HG03175 (cell line): ENCODE results near the gene SEC24B.
"Not testable (repeated sequence)": the region's sequence is repeated elsewhere in the genome, so short reads cannot be mapped to it uniquely, and the experiment has no call there.

Experiments used
- ATAC-seq: cut with Tn5 transposase; IDR thresholded peaks from one replicate; pipeline ENCODE4 v1.9.1; 2021; ENCODE audit warnings: mild to moderate bottlenecking, moderate library complexity; ENCODE audit not compliant: unreplicated experiment

The SEC24B gene

DNA sequence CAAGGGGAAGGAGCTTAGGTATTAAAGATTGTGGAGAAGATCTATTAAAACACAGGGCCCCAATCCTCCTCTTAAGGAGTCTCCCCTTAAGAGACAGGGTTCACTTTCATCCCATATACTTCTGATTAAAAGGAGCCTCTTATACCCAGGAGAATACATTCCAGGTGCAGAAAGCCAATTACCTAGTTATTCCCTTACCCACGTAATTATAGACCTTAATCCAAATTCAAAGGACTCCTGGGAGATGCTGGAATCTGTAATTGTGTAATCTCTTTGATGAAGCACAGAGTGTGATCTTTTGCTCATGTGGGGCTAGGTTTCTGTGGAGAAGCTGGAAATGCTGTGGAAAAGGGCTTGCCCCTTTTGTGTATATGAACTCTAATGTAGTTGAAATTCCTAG, 1.4 kb upstream of the SEC24B start:
- no peak for ATAC-seq

DNA sequence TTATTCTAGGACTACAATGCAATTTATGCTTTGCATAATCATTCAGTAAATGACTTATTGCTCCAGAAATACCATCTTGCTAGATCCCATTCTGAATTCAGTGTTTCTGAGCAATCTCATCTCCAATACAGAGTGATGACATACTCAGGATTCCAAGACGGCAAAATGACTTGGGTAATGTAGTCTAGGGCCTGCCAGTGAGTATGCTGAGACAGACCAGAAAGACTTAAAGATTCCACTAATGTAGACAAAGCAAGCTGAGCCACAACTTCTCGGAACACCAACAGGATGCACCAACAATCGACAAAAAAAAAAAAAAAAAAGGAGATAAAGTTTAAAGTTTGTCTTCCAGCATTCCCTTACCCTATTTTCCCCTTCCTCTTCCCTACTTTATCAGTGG, 919 bp upstream of the SEC24B start:
- ATAC-seq, result no peak

- peak; percentile 43 for ATAC-seq
Observed at GRCh38 chr4:109434007-109434971, 674 bp downstream of the SEC24B start.

DNA sequence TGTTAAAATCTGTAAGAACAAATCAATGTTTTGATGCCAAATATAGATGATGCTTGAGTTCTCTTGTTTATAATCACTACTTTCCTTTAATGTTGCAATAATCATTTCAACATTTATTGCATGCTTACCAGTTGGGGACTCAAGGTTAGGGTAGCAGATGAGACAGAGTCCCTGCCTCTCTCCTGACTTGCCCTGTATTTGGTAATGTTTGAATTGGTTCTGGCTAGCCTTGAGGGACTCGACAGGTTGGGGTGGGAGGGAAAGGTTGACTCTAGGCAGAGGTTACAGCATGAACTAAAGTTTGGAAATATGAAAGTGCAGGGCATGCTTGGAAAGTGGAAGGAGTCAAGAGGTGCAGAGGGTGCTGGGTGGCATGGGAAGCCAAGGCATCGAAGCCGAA, 2.0 kb downstream of the SEC24B start:
- no peak for ATAC-seq

- ATAC-seq, result no peak
Observed at GRCh38 chr4:109436504-109436903, 2.9 kb downstream of the SEC24B start.

- no peak for ATAC-seq
Observed at GRCh38 chr4:109440948-109441347, 7.3 kb downstream of the SEC24B start.

DNA sequence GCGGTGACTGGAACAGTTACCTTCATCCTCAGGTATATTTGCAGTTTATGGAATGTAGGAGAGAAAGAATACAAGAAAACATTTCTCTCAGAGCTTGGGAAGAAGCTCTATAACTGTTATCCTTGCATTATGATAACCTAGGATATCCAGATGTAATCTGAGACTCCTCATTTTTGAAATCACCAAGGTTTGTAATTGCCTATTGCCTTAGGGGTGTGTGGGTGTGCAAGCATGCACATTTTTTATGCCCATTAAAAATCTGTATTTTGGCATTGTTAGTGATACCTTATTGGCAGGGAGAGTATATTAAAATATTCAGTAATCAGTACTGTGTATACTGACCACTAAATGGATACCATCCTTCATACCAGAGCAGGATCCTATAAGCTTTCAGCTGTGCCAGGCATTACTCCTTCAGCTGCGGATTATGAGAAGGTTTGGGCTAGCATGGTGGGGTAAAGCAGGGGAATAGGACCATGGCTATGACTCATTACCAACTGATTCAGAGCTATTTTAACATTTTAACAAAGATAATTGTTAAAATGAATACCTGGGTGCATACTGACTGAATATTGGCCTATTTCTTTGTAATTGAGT, 8.3 kb downstream of the SEC24B start:
- ATAC-seq, result no peak

DNA sequence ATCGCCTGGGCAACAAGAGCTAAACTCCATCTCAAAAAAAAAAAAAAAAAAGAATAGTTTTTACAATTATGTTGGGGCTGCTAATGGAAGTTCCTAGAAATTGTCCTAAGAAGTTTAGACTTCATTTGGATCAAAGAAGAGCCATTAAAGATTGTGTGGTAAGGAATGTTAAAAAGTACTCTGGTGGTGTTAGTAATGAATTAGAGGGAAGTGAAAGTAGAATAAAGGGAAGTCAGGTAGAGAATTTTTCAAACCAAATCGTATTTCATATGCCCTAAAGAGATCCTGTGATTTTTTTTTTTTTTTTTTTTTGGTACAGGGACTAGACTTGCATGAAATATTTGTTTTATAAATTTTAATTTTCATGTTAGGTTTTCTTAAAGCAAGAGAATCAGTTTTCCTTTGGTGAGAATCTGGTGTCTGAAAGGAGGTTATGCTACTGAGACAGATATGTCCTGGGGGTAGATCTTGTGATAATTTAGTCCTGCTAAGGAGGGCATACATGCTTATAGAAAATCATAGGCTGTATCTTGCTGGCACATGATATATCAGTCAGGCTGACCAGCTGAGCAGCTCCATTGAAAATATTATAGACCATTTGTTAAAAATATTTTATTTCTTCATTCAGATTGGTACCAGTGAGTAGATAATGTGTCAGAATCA, 10.7 kb downstream of the SEC24B start:
- ATAC-seq, result peak; percentile 80

DNA sequence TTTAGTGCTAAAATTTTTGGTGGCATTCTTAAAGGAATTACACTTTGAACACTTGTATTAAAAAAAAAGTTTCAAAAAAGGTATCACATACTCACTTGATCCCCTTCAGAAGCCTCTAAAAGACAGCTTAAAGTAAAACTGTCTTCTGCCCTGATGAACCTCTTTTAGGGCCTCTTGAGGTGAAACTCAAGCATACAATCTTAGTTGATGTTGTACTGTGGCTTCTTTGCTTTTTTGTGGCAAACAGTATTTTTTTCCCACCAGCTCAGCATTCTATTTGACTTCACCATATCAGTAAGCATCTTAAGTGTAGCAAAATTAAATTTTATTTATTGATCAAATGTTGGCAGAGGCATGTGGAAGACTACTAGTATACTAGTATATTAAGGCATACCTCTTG, 13.7 kb downstream of the SEC24B start:
- ATAC-seq, result no peak

DNA sequence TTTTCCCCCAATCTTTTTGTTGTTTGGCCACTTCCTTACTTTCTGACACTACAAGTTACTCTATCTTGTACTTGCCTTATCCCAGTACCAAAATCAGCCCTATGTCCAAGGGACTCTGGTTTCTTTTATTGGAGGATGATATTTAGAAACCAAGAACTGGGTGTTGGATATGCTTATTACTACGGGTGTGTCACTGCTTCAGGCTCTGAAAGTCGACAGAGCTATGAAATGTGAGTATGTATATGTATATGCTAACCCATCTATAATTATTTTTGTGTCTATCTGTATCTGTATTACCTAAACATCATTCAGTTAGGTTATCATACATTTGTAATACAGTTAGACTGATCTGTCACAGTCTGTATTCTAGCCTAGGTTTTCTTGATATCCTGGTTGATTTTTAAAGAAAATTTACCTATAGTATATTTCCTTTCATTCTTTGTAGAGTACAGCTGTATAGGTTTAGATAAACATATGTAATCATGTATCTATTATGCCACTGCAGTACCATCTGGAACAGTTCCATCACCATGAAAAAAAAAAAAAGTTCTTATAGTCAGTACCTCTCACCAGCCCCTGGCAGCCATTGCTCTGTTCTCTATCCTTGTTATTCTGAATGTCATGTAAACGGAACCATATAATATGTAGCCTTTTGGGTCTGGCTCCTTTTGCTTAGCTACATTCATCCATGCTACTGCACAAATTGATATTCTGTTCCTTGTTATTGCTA, 18.1 kb downstream of the SEC24B start:
- ATAC-seq, result no peak

DNA sequence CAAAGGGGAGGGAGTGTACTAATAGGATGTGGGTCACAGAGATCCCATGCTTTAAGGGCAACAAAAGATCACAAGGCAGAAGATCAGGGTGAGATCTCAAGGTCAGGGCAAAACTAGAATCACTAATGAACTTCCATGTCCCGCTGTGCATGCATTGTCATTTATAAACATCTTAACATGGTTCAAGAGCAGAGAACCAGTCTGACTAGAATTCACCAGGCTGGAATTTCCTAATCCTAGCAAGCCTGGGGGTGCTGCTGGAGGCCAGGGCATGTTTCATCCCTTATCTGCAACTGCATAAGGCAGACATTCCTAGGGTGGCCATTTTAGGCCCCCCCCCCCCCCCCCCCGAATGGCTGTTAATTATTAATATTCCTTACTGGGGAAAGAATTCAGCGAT, 19.5 kb downstream of the SEC24B start:
- not testable (repeated sequence) for ATAC-seq

DNA sequence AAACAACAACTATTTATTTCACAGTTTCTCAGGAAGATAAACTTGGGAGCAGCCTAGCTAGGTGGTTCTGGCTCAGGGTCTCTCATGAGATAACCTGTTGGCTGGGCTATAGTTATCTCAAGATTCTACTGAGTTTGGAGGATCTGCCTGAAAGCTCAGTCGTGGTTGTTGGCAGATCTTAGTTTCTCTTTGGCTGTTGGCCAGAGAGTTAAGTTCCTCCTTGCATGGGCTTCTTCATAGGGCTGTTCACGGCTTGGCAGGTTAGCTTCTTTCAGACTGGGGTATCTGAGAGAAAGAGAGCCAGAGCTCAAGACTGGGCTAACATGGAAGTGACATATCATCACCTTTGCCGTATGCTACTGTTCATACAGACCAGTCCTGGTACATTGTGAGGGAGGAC, 28.7 kb downstream of the SEC24B start:
- ATAC-seq, result no peak

DNA sequence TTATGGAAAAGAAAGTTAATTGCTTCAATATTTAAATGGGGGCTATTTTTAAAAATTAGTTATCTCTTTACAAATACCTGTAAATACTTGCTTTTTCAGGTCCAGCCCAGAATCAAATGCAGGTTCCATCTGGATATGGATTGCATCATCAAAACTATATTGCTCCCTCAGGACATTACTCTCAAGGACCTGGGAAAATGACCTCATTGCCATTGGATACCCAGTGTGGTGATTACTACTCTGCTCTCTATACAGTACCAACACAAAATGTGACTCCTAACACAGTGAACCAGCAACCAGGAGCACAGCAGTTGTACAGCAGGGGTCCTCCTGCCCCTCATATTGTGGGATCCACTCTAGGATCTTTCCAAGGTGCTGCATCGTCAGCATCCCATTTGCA, 29.2 kb downstream of the SEC24B start:
- ATAC-seq, result no peak

- ATAC-seq, result no peak
Observed at GRCh38 chr4:109465069-109465468, 31.5 kb downstream of the SEC24B start.

DNA sequence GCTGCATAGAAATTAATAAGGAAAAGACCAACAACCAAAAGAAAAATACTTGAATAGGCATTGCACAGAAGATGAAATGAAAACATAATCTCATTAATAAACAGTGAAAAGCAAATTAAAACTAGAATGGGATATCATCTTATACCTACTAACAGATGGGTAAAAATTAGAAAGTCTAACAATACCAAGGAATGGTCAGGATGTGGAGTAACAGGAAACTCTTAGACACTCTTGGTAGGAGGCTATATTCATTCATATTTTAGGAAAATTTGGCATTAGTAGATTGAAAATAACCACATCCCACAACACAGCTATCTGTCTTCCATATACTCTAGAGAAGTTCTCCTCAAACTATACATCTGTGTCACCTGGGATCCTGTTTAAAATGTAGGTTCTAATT, 36.3 kb downstream of the SEC24B start:
- ATAC-seq, result no peak

DNA sequence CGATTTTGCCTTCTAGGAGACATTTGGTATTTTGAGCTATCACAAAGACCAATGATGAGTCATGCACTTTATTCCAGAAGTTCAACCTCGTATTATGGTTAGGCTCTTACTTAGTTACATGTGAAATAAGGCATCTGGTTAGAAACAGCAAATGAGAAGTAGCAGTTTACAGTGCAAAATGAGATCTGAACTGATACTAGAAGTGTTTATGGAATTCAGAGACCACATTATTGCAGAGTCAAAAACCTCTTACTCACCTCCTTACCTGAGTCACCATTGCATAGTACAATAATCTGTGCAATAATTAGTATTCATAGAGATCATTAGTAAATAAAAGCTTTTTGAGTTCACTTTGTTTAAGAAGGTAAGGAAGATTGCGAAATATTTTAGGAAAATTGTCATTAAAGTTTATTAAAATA, 38.7 kb downstream of the SEC24B start:
- ATAC-seq, result no peak

DNA sequence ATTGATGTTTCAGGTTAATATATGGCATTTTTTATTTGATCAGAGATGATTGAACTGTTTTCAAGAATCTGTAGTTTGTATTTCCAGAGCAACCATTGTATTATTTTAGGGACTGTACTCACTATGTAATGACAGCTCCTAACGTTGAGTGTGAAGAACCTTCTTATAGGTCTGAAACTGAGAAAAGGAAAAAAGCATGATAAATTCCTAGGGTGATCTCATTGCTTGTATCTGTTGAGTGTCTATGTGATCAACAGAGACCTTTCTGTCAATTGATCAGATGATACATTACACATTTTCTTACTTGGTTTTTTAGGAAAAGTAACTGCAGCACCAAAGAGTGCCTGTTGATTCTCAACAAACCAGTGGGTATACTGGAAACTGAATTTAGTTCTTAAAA, 40.2 kb downstream of the SEC24B start:
- ATAC-seq, result no peak

- no peak for ATAC-seq
Observed at GRCh38 chr4:109486007-109486406, 52.4 kb downstream of the SEC24B start.

GRCh38 chr4:109494563-109494962, 60.9 kb downstream of the SEC24B start:
- no peak for ATAC-seq

DNA sequence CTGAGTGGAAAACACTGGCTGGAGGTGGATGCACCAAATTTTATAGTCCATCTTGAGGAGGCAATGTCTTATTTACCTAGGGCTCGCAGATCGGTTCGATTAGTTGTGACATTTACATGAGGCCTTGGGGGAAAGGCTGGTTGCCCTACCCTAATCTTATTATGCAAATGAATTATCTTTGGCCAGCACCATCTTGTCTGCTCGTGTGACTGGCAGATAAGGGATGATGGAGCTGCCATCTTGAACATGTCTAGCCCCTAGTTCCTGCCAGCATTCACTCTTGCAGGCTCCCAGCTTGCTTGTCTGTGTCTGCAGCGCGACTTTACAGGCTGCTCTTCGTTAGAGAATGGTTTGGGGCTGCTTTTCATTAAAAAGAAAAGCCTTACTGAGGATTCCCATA, 61.9 kb downstream of the SEC24B start:
- ATAC-seq, result no peak

DNA sequence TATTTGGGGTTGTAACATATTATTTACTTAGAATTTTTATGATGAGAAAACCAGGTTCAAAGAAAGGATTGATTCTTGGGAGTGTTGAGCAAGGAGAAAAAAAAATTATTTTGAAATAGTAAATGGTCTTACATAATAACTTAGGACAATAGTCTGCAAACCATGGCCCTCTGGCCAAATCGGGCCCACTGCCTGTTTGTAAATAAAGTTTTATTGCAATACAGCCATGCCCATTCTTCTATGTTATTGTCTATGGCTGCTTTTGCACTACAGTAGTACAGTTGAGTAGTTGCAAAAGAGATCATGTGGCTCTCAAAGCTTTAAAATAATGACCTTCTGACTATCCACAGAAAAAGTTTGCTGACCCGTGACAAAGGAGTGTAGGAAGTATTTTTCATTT, 63.3 kb downstream of the SEC24B start:
- no peak for ATAC-seq
